Bronchial epithelial cell (primary cell): Measurements from ENCODE around the gene ZDHHC1. TPM values are rescaled to one million over a fixed set of nuclear protein-coding genes. Genes with fewer than 3 reads are reported as not detected.

Experiments used
- DNase-seq: peaks from one replicate; pipeline ENCODE4 v3.0.0-alpha.2; 2010; ENCODE audit warnings: low read depth
- FAIRE-seq: peaks from 2 replicates; lab custom pipeline; 2011; peaks lifted over from hg19 to GRCh38; lab: Jason Lieb, UNC
- H3K27me3 ChIP-seq: 2 replicates; pipeline ENCODE4 v1.5.1; 2011; ENCODE audit warnings: low read length; ENCODE audit not compliant: control insufficient read depth, insufficient read depth
- H3K36me3 ChIP-seq: 2 replicates; pipeline ENCODE4 v1.5.1; 2011; ENCODE audit warnings: low read length; ENCODE audit not compliant: control insufficient read depth, insufficient read depth
- H3K4me3 ChIP-seq: 2 replicates; pipeline ENCODE4 v1.5.1; 2011; ENCODE audit warnings: mild to moderate bottlenecking, low read depth, low read length, control low read depth
- total RNA-seq: library from RNA; depleted of rRNA; stranded (reverse); fragments of >200 nt; gene quantifications from 2 replicates; pipeline ENCODE4 v1.2.1, GENCODE V29; 2014
- TF ChIP-seq, protein P1 (sequence below): IDR thresholded peaks from 2 replicates; pipeline ENCODE4 v1.5.1; 2011; ENCODE audit warnings: mild to moderate bottlenecking, moderate library complexity, low read length, control low read depth, inconsistent platforms; ENCODE audit not compliant: insufficient read depth, severe bottlenecking

The ZDHHC1 gene
- total RNA-seq, 1 donor from 2014 or later: 1.8 TPM

GRCh38 chr16:67429799-67430503 lies 13.7 kb upstream of the ZDHHC1 start:
- no peaks in the 10 kb centered on the region for H3K36me3 ChIP-seq
- FAIRE-seq (no peak), DNase-seq (no peak)
- peak overlapping the region; percentile 45 for H3K4me3 ChIP-seq
- no peaks in the 10 kb centered on the region for H3K27me3 ChIP-seq
- TF ChIP-seq, protein P1, sequence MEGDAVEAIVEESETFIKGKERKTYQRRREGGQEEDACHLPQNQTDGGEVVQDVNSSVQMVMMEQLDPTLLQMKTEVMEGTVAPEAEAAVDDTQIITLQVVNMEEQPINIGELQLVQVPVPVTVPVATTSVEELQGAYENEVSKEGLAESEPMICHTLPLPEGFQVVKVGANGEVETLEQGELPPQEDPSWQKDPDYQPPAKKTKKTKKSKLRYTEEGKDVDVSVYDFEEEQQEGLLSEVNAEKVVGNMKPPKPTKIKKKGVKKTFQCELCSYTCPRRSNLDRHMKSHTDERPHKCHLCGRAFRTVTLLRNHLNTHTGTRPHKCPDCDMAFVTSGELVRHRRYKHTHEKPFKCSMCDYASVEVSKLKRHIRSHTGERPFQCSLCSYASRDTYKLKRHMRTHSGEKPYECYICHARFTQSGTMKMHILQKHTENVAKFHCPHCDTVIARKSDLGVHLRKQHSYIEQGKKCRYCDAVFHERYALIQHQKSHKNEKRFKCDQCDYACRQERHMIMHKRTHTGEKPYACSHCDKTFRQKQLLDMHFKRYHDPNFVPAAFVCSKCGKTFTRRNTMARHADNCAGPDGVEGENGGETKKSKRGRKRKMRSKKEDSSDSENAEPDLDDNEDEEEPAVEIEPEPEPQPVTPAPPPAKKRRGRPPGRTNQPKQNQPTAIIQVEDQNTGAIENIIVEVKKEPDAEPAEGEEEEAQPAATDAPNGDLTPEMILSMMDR: no peak

DNA sequence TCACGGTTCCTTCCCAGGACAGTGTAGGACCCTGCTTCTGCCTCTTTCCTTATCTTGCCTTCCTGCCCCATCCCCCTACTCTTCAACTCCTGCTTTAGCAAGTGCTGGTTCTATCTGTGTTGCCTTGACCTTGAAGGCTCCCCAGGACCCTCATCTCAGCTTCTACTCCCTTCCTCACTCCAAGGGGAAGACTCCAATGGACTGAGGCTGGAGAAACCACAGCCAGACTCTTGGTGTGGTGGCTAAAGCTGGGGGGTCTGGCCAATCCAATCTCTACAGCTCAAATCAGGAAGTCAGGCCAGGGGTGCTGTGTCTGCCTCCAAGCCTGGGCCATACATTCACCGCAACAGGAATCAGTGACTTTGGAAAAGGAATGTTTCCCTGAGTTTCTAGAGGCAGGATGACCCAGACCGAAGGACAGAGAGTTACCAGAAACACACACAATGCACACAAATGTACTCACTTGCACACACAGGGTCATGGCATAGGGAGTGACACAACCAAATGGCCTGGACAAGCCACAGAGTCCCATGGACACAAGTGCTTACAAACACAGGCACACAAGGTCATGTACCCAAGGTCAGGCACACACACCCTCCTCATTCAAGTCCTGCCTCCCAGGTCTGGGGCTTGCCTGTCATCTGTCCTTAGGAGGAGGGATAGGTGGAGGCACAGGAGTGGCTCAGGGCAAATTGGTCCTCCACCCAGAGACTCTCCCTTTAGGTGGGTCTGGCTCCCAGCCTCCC lies 12.9 kb upstream of the ZDHHC1 start:
- TF ChIP-seq, protein P1: no peak
- FAIRE-seq (no peak), DNase-seq (no peak)
- no peaks in the 10 kb centered on the region for H3K36me3 ChIP-seq
- no peak overlapping the region for H3K4me3 ChIP-seq
- no peaks in the 10 kb centered on the region for H3K27me3 ChIP-seq

- FAIRE-seq: no peak
- no peak overlapping the region for H3K4me3 ChIP-seq
- DNase-seq: peak; percentile 42
- H3K36me3 ChIP-seq: no peaks in the 10 kb centered on the region
- TF ChIP-seq, protein P1: peak; percentile 94
- H3K27me3 ChIP-seq: no peaks in the 10 kb centered on the region
Measured at GRCh38 chr16:67428146-67428731, 12.0 kb upstream of the ZDHHC1 start.

- FAIRE-seq (no peak), DNase-seq (no peak)
- no peaks in the 10 kb centered on the region for H3K27me3 ChIP-seq
- TF ChIP-seq, protein P1: no peak
- no peaks in the 10 kb centered on the region for H3K36me3 ChIP-seq
- no peak overlapping the region for H3K4me3 ChIP-seq
Measured at GRCh38 chr16:67426950-67427349, 10.7 kb upstream of the ZDHHC1 start.

GRCh38 chr16:67426022-67426421 lies 9.7 kb upstream of the ZDHHC1 start:
- FAIRE-seq (no peak), DNase-seq (no peak)
- no peaks in the 10 kb centered on the region for H3K27me3 ChIP-seq
- TF ChIP-seq, protein P1: no peak
- H3K4me3 ChIP-seq: no peak overlapping the region
- no peaks in the 10 kb centered on the region for H3K36me3 ChIP-seq
